Liver (tissue), 9 donors: Measurements from ENCODE around the gene JMJD6. TPM values are rescaled to one million over a fixed set of nuclear protein-coding genes. Genes with fewer than 3 reads are reported as not detected.

Source experiments
- DNase-seq: peaks from one replicate; pipeline ENCODE4 v3.0.0-alpha.2; 2017; ENCODE audit warnings: low spot score
- H3K27ac ChIP-seq, 2 donors: one replicate each; pipeline ENCODE4 v1.7.0; 2013; ENCODE audit warnings: inconsistent platforms in 2 of 2, low read length in 2 of 2, control low read depth in 1 of 2, low read depth in 1 of 2, mild to moderate bottlenecking in 1 of 2
- H3K27me3 ChIP-seq, 4 donors: one replicate each; pipeline versions ENCODE4 v1.6.1 to v1.7.0; 2013; ENCODE audit warnings: low read length in 3 of 4, inconsistent platforms in 1 of 4, mild to moderate bottlenecking in 1 of 4, moderate library complexity in 1 of 4; ENCODE audit not compliant: control insufficient read depth in 4 of 4, insufficient read depth in 4 of 4
- H3K36me3 ChIP-seq, 4 donors: one replicate each; pipeline versions ENCODE4 v1.6.1 to v1.7.0; 2013; ENCODE audit warnings: low read length in 3 of 4, mild to moderate bottlenecking in 3 of 4, low read depth in 1 of 4, moderate library complexity in 1 of 4; ENCODE audit not compliant: control insufficient read depth in 4 of 4, insufficient read depth in 3 of 4
- H3K4me1 ChIP-seq, 4 donors: one replicate each; pipeline versions ENCODE4 v1.6.1 to v1.7.0; 2013; ENCODE audit warnings: low read length in 3 of 4, mild to moderate bottlenecking in 3 of 4, moderate library complexity in 1 of 4; ENCODE audit not compliant: control insufficient read depth in 4 of 4, insufficient read depth in 4 of 4
- H3K4me3 ChIP-seq, 3 donors: one replicate each; pipeline versions ENCODE4 v1.6.1 to v1.7.0; 2013; ENCODE audit warnings: low read length in 3 of 3, control low read depth in 1 of 3, low read depth in 1 of 3, mild to moderate bottlenecking in 1 of 3
- H3K9ac ChIP-seq, 2 donors: one replicate each; pipeline ENCODE4 v1.7.0; 2013; ENCODE audit warnings: low read length in 2 of 2, mild to moderate bottlenecking in 2 of 2, moderate library complexity in 2 of 2, control low read depth in 1 of 2, low read depth in 1 of 2
- H3K9me3 ChIP-seq, 4 donors: one replicate each; pipeline versions ENCODE4 v1.6.1 to v1.7.0; 2013; ENCODE audit warnings: low read length in 3 of 4; ENCODE audit not compliant: control insufficient read depth in 4 of 4
- EGR1 ChIP-seq, 2 donors: IDR thresholded peaks; 2 replicates each; pipeline ENCODE4 v1.6.1; 2016 to 2018; ENCODE audit warnings: antibody characterized with exemption in 2 of 2, low read depth in 2 of 2
- FOXA2 ChIP-seq: IDR thresholded peaks from 2 replicates; pipeline ENCODE4 v1.6.1; 2016; ENCODE audit warnings: antibody characterized with exemption
- GABPA ChIP-seq, 2 donors: IDR thresholded peaks in 1 of 2; conservative IDR thresholded peaks in 1 of 2; 2 replicates each; pipeline ENCODE4 v1.6.1; 2016; ENCODE audit warnings: antibody characterized with exemption in 2 of 2, mild to moderate bottlenecking in 1 of 2, moderate library complexity in 1 of 2
- HNF4G ChIP-seq: IDR thresholded peaks from 2 replicates; pipeline ENCODE4 v1.6.1; 2016; ENCODE audit warnings: antibody characterized with exemption
- JUND ChIP-seq, 2 donors: IDR thresholded peaks; 2 replicates each; pipeline ENCODE4 v1.6.1; 2016; ENCODE audit warnings: antibody characterized with exemption in 2 of 2
- NR2F2 ChIP-seq: IDR thresholded peaks from 2 replicates; pipeline ENCODE4 v1.6.1; 2016; ENCODE audit warnings: antibody characterized with exemption
- RXRA ChIP-seq, 2 donors: IDR thresholded peaks; 2 replicates each; pipeline ENCODE4 v1.6.1; 2017 to 2018; ENCODE audit warnings: antibody characterized with exemption in 2 of 2, mild to moderate bottlenecking in 1 of 2
- TAF1 ChIP-seq: conservative IDR thresholded peaks from 2 replicates; pipeline ENCODE4 v1.6.1; 2016; ENCODE audit warnings: antibody characterized with exemption, mild to moderate bottlenecking
- YY1 ChIP-seq: IDR thresholded peaks from 2 replicates; pipeline ENCODE4 v1.6.1; 2016; ENCODE audit warnings: antibody characterized with exemption, mild to moderate bottlenecking
- WGBS: extraction: QIAGEN DNeasy Blood & Tissue Kit; methylation state at CpG from one replicate; pipeline ENCODE4 v1.1.7; 2013; 5-methylcytosine and 5-hydroxymethylcytosine counted together
- polyA plus RNA-seq, 2 donors: library from polyadenylated mRNA; stranded (reverse) in 1 of 2; unstranded in 1 of 2; fragments of 200-250 nt in 1 of 2; fragments of >200 nt in 1 of 2; fragmentation: Nextera tagmentation in 1 of 2; extraction: Ambion mirVana in 1 of 2; gene quantifications; one replicate each; pipeline versions ENCODE4 v1.2.1 to v1.2.3, GENCODE V29; 2013 to 2015
- total RNA-seq, 2 donors: library from RNA; depleted of rRNA; stranded (reverse); fragments of >200 nt; gene quantifications; one replicate each; pipeline ENCODE4 v1.2.3, GENCODE V29; 2014
- TF ChIP-seq, protein P1 (sequence below): IDR thresholded peaks from 2 replicates; pipeline ENCODE4 v1.6.1; 2016; ENCODE audit warnings: antibody characterized with exemption, mild to moderate bottlenecking
- TF ChIP-seq, protein P2 (sequence below): IDR thresholded peaks from 2 replicates; pipeline ENCODE4 v1.6.1; 2016; ENCODE audit warnings: antibody characterized with exemption
- TF ChIP-seq, protein P3 (sequence below): IDR thresholded peaks from 2 replicates; pipeline ENCODE4 v1.6.1; 2016; ENCODE audit warnings: antibody characterized with exemption
- donor health status: healthy.
- donor health status: healthy.
- donor health status: healthy.
- donor health status: healthy.
- donor health status: healthy.

Gene JMJD6
- total and polyA plus RNA-seq, 4 donors, result 9.9 to 16.1 (median 11.2) TPM

DNA sequence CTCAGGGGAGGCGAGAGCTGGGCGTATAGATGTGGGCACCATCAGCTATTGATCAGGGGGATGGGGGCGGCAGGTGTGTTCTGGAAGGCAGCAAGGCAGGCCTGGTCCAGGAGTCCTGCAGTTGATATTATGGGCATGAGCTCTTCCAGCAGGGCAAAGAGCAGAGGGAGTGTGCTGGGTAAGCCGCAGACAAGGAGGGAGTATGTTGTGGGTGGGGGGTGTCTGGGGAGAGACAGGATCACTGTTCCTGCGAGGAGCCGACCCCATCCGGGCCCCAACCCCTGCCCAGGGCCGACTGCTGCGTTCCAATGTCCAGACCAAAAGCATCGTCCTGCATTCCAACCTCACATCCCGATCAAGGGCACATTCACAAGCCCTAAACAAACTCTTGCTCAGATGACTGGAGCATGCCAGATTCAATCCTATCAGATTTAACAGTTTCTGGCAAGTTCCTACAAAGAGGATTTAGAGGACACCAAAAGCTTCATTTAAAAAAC, 24.9 kb downstream of the JMJD6 start:
- Histone ChIP-seq H3K4me3 (no peak overlapping the region), H3K4me1 (peaks cover 0 to 2% (median 0%) of the 10 kb centered on the region in 4 donors), H3K9me3 (no peaks in the 10 kb centered on the region), H3K36me3 (no peaks in the 10 kb centered on the region), H3K27me3 (no peaks in the 10 kb centered on the region), H3K27ac (peak overlapping the region; percentile 49 to 80), H3K9ac (no peak overlapping the region)
- WGBS, result 76% methylated on average over 11 of the region's 11 CpGs
- TF ChIP-seq JUND (IDR thresholded peaks at IDR 0.05) (no peak), NR2F2 (no peak), GABPA (IDR thresholded peaks at IDR 0.05 in 1 of 2, conservative IDR thresholded peaks at IDR 0.05 in 1 of 2) (no peak), TAF1 (no peak), EGR1 (IDR thresholded peaks at IDR 0.05; ENCODE audit: low read depth in 2 of 2) (no peak), YY1 (no peak), FOXA2 (no peak)
- TF ChIP-seq, protein P1, sequence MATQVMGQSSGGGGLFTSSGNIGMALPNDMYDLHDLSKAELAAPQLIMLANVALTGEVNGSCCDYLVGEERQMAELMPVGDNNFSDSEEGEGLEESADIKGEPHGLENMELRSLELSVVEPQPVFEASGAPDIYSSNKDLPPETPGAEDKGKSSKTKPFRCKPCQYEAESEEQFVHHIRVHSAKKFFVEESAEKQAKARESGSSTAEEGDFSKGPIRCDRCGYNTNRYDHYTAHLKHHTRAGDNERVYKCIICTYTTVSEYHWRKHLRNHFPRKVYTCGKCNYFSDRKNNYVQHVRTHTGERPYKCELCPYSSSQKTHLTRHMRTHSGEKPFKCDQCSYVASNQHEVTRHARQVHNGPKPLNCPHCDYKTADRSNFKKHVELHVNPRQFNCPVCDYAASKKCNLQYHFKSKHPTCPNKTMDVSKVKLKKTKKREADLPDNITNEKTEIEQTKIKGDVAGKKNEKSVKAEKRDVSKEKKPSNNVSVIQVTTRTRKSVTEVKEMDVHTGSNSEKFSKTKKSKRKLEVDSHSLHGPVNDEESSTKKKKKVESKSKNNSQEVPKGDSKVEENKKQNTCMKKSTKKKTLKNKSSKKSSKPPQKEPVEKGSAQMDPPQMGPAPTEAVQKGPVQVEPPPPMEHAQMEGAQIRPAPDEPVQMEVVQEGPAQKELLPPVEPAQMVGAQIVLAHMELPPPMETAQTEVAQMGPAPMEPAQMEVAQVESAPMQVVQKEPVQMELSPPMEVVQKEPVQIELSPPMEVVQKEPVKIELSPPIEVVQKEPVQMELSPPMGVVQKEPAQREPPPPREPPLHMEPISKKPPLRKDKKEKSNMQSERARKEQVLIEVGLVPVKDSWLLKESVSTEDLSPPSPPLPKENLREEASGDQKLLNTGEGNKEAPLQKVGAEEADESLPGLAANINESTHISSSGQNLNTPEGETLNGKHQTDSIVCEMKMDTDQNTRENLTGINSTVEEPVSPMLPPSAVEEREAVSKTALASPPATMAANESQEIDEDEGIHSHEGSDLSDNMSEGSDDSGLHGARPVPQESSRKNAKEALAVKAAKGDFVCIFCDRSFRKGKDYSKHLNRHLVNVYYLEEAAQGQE, result no peak
- TF ChIP-seq, protein P2, sequence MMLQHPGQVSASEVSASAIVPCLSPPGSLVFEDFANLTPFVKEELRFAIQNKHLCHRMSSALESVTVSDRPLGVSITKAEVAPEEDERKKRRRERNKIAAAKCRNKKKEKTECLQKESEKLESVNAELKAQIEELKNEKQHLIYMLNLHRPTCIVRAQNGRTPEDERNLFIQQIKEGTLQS, result no peak
- TF ChIP-seq, protein P3, sequence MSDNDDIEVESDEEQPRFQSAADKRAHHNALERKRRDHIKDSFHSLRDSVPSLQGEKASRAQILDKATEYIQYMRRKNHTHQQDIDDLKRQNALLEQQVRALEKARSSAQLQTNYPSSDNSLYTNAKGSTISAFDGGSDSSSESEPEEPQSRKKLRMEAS, result no peak
- no peak for DNase-seq

DNA sequence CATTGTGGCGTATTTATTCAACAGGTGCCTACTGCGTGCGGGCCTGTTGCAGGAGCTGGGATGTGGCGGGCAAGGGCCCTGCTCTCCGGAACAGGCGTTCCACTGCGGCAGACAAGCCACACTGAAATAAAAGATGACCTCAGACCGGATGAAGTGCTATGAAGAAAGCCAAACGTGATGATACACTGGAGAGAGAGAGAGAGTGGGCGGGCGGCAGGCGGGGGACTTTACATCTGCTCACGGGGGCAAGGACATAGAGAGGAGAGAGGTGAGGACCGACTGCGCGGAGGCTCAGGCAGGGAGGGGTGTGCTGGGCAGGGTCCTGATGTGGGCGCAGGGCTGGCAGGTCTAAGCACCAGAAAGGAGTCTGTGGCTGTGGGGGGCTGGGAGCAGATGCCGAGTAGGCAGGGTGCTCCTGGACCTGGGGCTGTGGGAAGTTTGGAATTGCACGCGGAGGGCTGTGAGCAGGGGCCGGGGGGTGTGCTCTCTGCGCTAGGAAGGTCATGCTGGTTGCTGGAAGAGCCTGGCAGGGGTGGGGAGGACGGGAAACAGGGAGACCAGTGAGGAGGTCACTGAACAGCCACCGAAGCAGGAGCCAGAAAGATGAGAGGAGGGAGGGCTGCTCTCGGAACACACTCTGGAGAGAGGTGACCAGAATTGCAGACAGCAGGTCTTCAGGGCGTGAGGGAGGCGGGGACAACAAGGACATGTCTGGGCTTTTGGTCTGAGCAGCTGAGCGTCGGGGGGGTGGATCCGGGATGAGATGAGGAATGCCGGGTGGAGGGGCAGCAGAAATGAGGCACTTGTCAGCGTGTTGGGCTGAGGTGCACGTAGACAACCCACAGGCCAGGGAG, 25.6 kb downstream of the JMJD6 start:
- Histone ChIP-seq H3K4me3 (no peak overlapping the region), H3K9me3 (no peaks in the 10 kb centered on the region), H3K9ac (peak overlapping the region in 1 of 2 donors; percentile 47), H3K36me3 (no peaks in the 10 kb centered on the region), H3K27me3 (no peaks in the 10 kb centered on the region), H3K4me1 (peaks cover 0 to 2% (median 0%) of the 10 kb centered on the region in 4 donors), H3K27ac (peak overlapping the region; percentile 49 to 80)
- no peak for DNase-seq
- TF ChIP-seq NR2F2 (peak; percentile 39), HNF4G (no peak), JUND (IDR thresholded peaks at IDR 0.05) (peak in 1 of 2 donors; percentile 32), RXRA (IDR thresholded peaks at IDR 0.05) (peak in 1 of 2 donors; percentile 24), GABPA (IDR thresholded peaks at IDR 0.05 in 1 of 2, conservative IDR thresholded peaks at IDR 0.05 in 1 of 2) (no peak)
- TF ChIP-seq, protein P1, result no peak
- 66% methylated on average over 33 of the region's 33 CpGs for WGBS
